Measurements from ENCODE around the gene ATP10A. TPM values are rescaled to one million over a fixed set of nuclear protein-coding genes. Genes with fewer than 3 reads are reported as not detected.

ATP10A gene
- total RNA-seq, 1 experiment from 2014 or later = 0.02 TPM

DNA sequence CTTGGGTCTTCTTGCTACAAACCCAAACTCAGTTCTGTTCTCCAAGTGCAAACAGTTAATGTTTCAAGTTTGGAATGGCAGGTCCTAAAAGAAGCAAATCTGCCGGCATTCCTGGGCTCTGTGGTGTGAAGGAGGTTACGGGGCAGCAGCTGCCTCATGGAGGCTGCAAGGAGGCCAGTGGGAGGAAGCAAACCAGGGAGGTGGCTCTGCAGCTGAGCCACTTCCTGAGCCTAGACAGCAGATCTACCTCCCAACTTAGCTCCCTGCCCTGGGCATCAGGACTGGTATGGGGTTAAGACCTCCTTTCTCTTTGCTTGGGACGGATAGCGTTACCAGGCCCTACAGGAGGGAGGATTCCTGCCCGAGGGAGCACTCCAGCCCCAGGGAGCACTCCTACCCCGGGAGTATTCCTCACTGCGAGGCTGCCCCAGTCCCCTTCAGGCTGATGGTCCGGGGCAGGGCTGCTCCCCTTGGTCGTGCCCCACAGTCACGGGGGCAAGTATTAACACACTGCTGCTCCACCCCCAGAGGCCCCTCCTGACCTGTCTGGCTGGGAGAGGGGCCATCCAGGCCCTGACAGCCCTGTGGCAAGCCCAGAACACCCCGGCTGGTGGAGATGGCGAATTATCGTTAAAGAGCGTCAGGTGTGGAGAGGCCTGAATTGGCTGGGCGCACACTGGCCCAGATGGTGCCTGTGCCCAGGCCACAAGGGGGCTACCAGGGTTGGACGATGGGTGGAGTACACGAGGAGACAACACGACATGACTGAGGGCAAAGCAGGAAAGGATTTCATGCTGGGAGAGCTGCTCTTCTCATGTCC lies 129.9 kb downstream of the ATP10A start:
- no peak overlapping the region for H3K27ac ChIP-seq (ENCODE audit: low read depth, low read length)
- H3K9me2 ChIP-seq (ENCODE audit: insufficient read depth) = no peaks in the 10 kb centered on the region
- DNase-seq (ENCODE audit: low read depth, low spot score) = no peak
- ChIA-PET RAD21 (ENCODE audit: low non-redundant PET in 1 of 2, low total read pairs in 2 of 2, uncharacterized antibody in 2 of 2, unreplicated experiment in 2 of 2) (no interaction called here), POLR2A (no interaction called here), CTCF (no interaction called here)
- no peak overlapping the region for H3K4me2 ChIP-seq (ENCODE audit: low read length)
- H4K20me1 ChIP-seq (ENCODE audit: insufficient read depth) = no peaks in the 10 kb centered on the region
- H3K36me3 ChIP-seq (ENCODE audit: control insufficient read depth in 1 of 2, insufficient read depth in 2 of 2, low read length in 2 of 2) = no peaks in the 10 kb centered on the region
- no peak overlapping the region for H3K9ac ChIP-seq (ENCODE audit: low read length)
- no TSS peak for BruUV-seq (replicated peaks)
- no peaks in the 10 kb centered on the region for H3K79me2 ChIP-seq (ENCODE audit: insufficient read depth, low read length)
- no peaks in the 10 kb centered on the region for H3K27me3 ChIP-seq (ENCODE audit: insufficient read depth, low read length)
- H3K9me3 ChIP-seq (ENCODE audit: control insufficient read depth in 1 of 2, insufficient read depth in 1 of 2, low read depth in 1 of 2, low read length in 2 of 2) = peaks cover 4 to 17% of the 10 kb centered on the region in 2 experiments; a peak in 2 of 4 replicates
- intact Hi-C loops (cut with micrococcal nuclease) = no loop called here
- H3K4me1 ChIP-seq (ENCODE audit: control insufficient read depth in 1 of 2, insufficient read depth in 2 of 2, low read length in 2 of 2) = no peaks in the 10 kb centered on the region
- ATAC-seq = no peak
- TF ChIP-seq CBX3 (IDR thresholded peaks at IDR 0.05; ENCODE audit: low read depth) = no peak
- TF ChIP-seq, protein P1, sequence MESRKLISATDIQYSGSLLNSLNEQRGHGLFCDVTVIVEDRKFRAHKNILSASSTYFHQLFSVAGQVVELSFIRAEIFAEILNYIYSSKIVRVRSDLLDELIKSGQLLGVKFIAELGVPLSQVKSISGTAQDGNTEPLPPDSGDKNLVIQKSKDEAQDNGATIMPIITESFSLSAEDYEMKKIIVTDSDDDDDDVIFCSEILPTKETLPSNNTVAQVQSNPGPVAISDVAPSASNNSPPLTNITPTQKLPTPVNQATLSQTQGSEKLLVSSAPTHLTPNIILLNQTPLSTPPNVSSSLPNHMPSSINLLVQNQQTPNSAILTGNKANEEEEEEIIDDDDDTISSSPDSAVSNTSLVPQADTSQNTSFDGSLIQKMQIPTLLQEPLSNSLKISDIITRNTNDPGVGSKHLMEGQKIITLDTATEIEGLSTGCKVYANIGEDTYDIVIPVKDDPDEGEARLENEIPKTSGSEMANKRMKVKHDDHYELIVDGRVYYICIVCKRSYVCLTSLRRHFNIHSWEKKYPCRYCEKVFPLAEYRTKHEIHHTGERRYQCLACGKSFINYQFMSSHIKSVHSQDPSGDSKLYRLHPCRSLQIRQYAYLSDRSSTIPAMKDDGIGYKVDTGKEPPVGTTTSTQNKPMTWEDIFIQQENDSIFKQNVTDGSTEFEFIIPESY (IDR thresholded peaks at IDR 0.05; ENCODE audit: extremely low read depth, insufficient replicate concordance, low read length) = no peak
- no peak for TF ChIP-seq ZFX (IDR thresholded peaks at IDR 0.05)
- no peak for TF ChIP-seq CEBPB (IDR thresholded peaks at IDR 0.05; ENCODE audit: low read depth)
- TF ChIP-seq JUND (IDR thresholded peaks at IDR 0.05) = no peak
- TF ChIP-seq, protein P2, sequence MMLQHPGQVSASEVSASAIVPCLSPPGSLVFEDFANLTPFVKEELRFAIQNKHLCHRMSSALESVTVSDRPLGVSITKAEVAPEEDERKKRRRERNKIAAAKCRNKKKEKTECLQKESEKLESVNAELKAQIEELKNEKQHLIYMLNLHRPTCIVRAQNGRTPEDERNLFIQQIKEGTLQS (IDR thresholded peaks at IDR 0.05) = no peak
- no peak for TF ChIP-seq ZNF274 (IDR thresholded peaks at IDR 0.05; ENCODE audit: low read depth, low read length)
- no peak for TF ChIP-seq SP1 (IDR thresholded peaks at IDR 0.05; ENCODE audit: low read depth)
- no peak for TF ChIP-seq ELF1 (IDR thresholded peaks at IDR 0.05; ENCODE audit: borderline replicate concordance, low read depth)
- TF ChIP-seq, protein P3, sequence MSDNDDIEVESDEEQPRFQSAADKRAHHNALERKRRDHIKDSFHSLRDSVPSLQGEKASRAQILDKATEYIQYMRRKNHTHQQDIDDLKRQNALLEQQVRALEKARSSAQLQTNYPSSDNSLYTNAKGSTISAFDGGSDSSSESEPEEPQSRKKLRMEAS (IDR thresholded peaks at IDR 0.05) = no peak
- no peak for TF ChIP-seq SIN3A (IDR thresholded peaks at IDR 0.05; ENCODE audit: low read depth)
- TF ChIP-seq, protein P4, sequence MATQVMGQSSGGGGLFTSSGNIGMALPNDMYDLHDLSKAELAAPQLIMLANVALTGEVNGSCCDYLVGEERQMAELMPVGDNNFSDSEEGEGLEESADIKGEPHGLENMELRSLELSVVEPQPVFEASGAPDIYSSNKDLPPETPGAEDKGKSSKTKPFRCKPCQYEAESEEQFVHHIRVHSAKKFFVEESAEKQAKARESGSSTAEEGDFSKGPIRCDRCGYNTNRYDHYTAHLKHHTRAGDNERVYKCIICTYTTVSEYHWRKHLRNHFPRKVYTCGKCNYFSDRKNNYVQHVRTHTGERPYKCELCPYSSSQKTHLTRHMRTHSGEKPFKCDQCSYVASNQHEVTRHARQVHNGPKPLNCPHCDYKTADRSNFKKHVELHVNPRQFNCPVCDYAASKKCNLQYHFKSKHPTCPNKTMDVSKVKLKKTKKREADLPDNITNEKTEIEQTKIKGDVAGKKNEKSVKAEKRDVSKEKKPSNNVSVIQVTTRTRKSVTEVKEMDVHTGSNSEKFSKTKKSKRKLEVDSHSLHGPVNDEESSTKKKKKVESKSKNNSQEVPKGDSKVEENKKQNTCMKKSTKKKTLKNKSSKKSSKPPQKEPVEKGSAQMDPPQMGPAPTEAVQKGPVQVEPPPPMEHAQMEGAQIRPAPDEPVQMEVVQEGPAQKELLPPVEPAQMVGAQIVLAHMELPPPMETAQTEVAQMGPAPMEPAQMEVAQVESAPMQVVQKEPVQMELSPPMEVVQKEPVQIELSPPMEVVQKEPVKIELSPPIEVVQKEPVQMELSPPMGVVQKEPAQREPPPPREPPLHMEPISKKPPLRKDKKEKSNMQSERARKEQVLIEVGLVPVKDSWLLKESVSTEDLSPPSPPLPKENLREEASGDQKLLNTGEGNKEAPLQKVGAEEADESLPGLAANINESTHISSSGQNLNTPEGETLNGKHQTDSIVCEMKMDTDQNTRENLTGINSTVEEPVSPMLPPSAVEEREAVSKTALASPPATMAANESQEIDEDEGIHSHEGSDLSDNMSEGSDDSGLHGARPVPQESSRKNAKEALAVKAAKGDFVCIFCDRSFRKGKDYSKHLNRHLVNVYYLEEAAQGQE (IDR thresholded peaks at IDR 0.05; ENCODE audit: low read depth) = no peak
- TF ChIP-seq FOSL1 (IDR thresholded peaks at IDR 0.05; ENCODE audit: low read depth) = no peak
- no peak for TF ChIP-seq TCF7L2 (IDR thresholded peaks at IDR 0.05; ENCODE audit: borderline replicate concordance, extremely low read depth, insufficient read depth, insufficient read length)
- TF ChIP-seq, protein P5, sequence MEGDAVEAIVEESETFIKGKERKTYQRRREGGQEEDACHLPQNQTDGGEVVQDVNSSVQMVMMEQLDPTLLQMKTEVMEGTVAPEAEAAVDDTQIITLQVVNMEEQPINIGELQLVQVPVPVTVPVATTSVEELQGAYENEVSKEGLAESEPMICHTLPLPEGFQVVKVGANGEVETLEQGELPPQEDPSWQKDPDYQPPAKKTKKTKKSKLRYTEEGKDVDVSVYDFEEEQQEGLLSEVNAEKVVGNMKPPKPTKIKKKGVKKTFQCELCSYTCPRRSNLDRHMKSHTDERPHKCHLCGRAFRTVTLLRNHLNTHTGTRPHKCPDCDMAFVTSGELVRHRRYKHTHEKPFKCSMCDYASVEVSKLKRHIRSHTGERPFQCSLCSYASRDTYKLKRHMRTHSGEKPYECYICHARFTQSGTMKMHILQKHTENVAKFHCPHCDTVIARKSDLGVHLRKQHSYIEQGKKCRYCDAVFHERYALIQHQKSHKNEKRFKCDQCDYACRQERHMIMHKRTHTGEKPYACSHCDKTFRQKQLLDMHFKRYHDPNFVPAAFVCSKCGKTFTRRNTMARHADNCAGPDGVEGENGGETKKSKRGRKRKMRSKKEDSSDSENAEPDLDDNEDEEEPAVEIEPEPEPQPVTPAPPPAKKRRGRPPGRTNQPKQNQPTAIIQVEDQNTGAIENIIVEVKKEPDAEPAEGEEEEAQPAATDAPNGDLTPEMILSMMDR (IDR thresholded peaks at IDR 0.05 in 2 of 3, conservative IDR thresholded peaks at IDR 0.05 in 1 of 3; ENCODE audit: borderline replicate concordance in 1 of 3, insufficient read depth in 1 of 3, low read depth in 2 of 3, low read length in 2 of 3) = no peak
- no peak overlapping the region for H2AFZ ChIP-seq (ENCODE audit: low read depth, low read length, poor library complexity, severe bottlenecking)
- H3K4me3 ChIP-seq (replicated peaks in 1 of 2; ENCODE audit: low read depth in 1 of 2, low read length in 2 of 2) = no peak overlapping the region
